ENCODE results near the gene IFI35.
"Not testable (repeated sequence)": the region's sequence is repeated elsewhere in the genome, so short reads cannot be mapped to it uniquely, and the experiment has no call there.

Gene IFI35

GRCh38 chr17:43006639-43007551 lies at the start of gene IFI35:
Gene IFI35 (plus strand): TSS chr17:43006784. CDS start chr17:43006948, 164 bp downstream.
- in situ Hi-C loops (cut with MboI; ENCODE audit: low sequenced_read_pairs) = no loop called here

- in situ Hi-C loops (cut with MboI; ENCODE audit: low sequenced_read_pairs) = no loop called here
Observed at GRCh38 chr17:42964161-42964932, 42.2 kb upstream of the IFI35 start, which contains the start of gene AARSD1. Gene AARSD1 (minus strand): TSS chr17:42964454. CDS start chr17:42964440, 14 bp downstream.

DNA sequence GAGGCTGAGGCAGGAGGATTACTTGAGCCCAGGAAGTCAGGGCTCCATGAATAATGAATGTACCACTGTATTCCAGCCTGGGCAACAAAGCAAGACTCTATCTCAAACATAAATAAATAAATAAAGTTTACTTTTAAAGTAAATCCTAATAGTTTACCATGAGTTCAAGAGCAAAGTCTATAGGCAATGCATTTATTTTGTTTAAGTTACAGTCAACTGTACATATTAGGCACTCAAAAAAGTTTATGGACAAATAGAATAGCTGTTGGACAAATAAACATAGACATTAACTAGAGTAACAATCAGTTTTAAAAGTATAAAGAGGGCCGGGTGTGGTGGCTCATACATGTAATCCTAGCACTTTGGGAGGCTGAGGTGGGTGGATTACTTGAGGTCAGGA lies 38.7 kb upstream of the IFI35 start:
- in situ Hi-C loops (cut with MboI; ENCODE audit: low sequenced_read_pairs) = no loop called here

DNA sequence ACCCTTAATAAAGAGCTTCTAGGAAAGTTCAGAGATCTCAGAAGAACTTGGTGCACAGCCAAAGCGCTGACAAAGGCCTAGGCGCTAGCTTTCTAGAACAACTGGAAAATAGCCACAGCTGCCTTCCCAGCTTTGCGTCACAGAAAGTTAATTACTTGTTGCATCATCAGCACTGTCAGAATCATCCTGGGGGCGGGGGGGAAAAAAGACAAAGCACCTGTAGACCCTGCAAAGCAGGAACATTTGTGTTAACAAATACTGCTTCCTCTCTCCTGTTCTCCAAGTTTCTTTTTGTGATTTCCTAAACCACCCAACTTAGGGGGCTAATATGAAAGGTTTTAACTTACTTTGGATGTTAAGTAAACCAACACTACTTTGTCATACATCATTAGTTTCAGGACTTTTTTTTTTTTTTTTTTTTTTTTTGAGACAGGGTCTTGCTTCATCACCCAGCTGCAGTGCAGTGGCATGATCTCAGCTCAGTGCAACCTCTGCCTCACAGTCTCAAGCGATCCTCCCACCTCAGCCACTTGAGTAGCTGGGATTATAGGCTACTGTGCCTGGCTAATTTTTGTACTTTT lies 37.5 kb upstream of the IFI35 start:
- in situ Hi-C loops (cut with MboI; ENCODE audit: low sequenced_read_pairs) = no loop called here

- in situ Hi-C loops (cut with MboI; ENCODE audit: low sequenced_read_pairs) = no loop called here
Observed at GRCh38 chr17:42971589-42971988, 35.0 kb upstream of the IFI35 start.

DNA sequence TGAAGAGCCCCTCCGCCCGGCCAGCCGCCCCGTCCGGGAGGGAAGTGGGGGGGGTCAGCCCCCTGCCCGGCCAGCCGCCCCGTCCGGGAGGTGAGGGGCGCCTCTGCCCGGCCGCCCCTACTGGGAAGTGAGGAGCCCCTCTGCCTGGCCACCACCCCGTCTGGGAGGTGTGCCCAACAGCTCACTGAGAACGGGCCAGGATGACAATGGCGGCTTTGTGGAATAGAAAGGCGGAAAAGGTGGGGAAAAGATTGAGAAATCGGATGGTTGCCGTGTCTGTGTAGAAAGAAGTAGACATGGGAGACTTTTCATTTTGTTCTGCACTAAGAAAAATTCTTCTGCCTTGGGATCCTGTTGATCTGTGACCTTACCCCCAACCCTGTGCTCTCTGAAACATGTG lies 33.3 kb upstream of the IFI35 start:
- in situ Hi-C loops (cut with MboI; ENCODE audit: low sequenced_read_pairs) = not testable (repeated sequence)

DNA sequence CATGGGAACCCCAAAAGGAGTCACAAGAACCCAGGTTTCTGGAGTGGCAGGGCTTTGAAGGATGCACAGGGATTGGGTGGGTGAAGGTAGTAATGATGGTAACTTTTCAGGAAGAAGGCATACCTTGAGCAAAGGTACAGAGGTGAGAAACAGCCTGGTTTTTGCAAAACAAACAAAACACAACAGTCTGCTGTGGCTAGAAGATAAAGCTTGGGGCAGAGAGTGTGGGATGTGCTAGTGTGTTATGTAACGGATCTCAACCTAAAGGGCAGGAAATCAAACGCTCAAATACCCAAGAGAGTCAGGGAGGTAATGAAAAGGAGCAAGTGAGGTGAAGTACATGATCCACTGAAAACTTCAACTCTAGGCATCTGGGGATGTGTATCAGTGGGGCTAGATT lies 31.3 kb upstream of the IFI35 start:
- in situ Hi-C loops (cut with MboI; ENCODE audit: low sequenced_read_pairs) = no loop called here

DNA sequence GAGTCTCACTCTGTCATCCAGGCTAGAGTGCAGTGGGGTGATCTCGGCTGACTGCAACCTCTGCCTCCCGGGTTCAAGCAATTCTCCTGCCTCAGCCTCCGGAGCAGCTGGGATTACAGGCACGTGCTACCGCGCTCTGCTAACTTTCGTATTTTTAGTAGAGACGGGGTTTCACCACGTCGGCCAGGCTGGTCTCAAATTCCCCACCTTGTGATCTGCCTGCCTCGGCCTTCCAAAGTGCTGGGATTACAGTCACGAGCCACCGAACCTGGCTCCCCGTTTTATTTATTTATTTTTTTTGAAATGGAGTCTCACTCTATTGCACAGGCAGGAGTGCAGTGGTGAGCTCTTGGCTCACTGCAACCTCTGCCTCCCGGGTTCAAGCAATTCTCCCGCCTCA lies 30.9 kb upstream of the IFI35 start:
- in situ Hi-C loops (cut with MboI; ENCODE audit: low sequenced_read_pairs) = not testable (repeated sequence)

GRCh38 chr17:42979511-42980273 lies 26.9 kb upstream of the IFI35 start, which contains the start of gene PTGES3L:
Gene PTGES3L (minus strand): TSS chr17:42980080. CDS start chr17:42980053, 27 bp downstream.
- in situ Hi-C loops (cut with MboI; ENCODE audit: low sequenced_read_pairs) = no loop called here

GRCh38 chr17:42980274-42980765 lies 26.3 kb upstream of the IFI35 start, which contains the start of gene RUNDC1:
Gene RUNDC1 (plus strand): TSS chr17:42980565. CDS start chr17:42980577, 12 bp downstream.
- in situ Hi-C loops (cut with MboI; ENCODE audit: low sequenced_read_pairs) = no loop called here

- in situ Hi-C loops (cut with MboI; ENCODE audit: low sequenced_read_pairs) = no loop called here
Observed at GRCh38 chr17:42980766-42981397, 25.7 kb upstream of the IFI35 start.

DNA sequence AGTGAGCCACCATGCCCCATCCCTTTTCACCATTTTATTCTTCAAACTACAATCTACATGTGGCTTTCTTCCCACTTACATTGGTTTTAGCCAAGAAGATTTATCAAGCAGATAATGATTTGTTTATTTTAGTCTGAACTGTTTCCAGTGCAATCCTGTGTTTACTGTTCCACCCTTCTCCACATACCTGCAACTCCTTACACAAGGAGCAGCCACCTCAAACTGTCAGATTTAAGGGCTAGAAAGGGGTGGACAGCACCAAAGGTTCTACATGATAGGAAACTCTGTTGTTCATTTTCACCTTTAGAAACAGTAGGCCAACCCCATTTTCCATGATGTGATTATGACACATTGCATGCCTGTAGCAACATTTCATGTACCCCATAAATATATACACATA lies 24.3 kb upstream of the IFI35 start:
- in situ Hi-C loops (cut with MboI; ENCODE audit: low sequenced_read_pairs) = no loop called here

DNA sequence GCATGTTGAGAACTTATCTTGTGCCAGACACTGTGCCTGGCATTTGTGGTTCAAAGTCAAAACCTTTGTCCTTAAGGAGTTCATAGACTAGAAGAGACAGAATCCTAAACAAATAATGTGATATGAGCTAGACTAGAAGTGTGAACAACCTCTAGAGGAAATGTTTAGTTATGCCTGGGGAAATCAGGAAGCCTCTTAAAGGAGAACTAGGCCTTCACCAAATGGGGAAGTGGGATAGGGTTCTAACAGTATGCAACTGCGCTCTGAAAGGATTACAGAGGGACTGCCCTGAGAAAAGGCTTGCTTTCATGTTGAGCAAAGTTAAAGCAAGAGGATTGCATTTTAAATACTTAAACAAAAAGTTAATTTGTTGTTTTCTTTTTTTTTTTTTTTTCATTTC lies 21.4 kb upstream of the IFI35 start:
- in situ Hi-C loops (cut with MboI; ENCODE audit: low sequenced_read_pairs) = no loop called here

- in situ Hi-C loops (cut with MboI; ENCODE audit: low sequenced_read_pairs) = no loop called here
Observed at GRCh38 chr17:42989141-42989540, 17.4 kb upstream of the IFI35 start.

GRCh38 chr17:42989726-42990652 lies 16.6 kb upstream of the IFI35 start:
- in situ Hi-C loops (cut with MboI; ENCODE audit: low sequenced_read_pairs) = no loop called here

DNA sequence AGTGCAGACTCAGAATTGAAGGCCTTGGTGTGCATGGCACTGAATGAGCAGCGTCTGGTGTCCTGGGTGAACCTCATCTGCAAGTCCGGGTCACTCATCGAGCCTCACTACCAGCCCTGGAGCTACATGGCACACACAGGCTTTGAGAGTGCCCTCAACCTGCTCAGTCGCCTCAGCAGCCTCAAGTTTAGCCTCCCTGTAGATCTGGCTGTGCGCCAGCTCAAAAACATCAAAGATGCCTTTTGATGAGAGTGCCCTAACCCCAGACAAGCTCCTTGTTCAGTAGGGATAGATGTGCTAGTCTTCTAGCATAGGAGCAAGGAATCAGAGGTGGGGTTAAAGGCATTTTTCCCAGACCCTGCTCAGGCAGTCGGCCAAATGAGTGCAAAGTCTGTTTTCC lies 15.1 kb upstream of the IFI35 start:
- in situ Hi-C loops (cut with MboI; ENCODE audit: low sequenced_read_pairs) = no loop called here

DNA sequence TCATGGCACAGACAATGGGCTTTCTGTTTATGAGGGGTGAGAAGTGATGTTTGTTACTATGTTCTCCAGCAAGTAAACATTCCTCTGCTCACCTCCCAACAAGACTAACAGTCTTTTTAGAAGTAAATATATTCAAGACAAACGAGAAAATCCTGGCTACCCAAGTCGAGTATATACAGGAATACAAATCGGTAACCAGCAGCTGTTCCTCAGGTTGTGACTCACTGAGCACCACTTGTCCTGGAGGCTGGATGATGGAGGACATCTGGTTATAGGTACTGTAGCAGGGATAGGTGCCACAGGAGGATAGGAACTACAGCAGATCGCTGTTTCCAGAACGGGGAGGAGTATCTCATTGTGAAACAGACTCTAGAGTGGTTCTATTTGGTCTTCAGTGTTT lies 13.7 kb upstream of the IFI35 start:
- in situ Hi-C loops (cut with MboI; ENCODE audit: low sequenced_read_pairs) = no loop called here

GRCh38 chr17:42993913-42994312 lies 12.7 kb upstream of the IFI35 start:
- in situ Hi-C loops (cut with MboI; ENCODE audit: low sequenced_read_pairs) = not testable (repeated sequence)

Measured in HL-60/S4 (cell line).